Transverse colon (tissue), 4 donors: ENCODE measurements around the gene LRIT1. TPM values are rescaled to one million over a fixed set of nuclear protein-coding genes. Genes with fewer than 3 reads are reported as not detected.

Source experiments
- DNase-seq: peaks from one replicate; pipeline ENCODE4 v3.0.0-alpha.2; 2019
- H3K27ac ChIP-seq, 4 donors: fragments of 200-600 bp; sonication (generic); 2 replicates each; pipeline ENCODE4 v1.5.1; 2016 to 2018; ENCODE audit warnings: inconsistent platforms in 4 of 4
- H3K27me3 ChIP-seq: fragments of 200-600 bp; sonication (generic); 2 replicates; pipeline ENCODE4 v1.5.1; 2017; ENCODE audit warnings: inconsistent platforms
- H3K36me3 ChIP-seq, 4 donors: fragments of 200-600 bp; sonication (generic); 2 replicates each; pipeline ENCODE4 v1.5.1; 2017 to 2019; ENCODE audit warnings: inconsistent platforms in 4 of 4
- H3K4me1 ChIP-seq, 4 donors: fragments of 200-600 bp; sonication (generic); 2 replicates each; pipeline ENCODE4 v1.5.1; 2017 to 2020; ENCODE audit warnings: inconsistent platforms in 4 of 4
- H3K4me3 ChIP-seq, 4 donors: fragments of 200-600 bp; sonication (generic); 1 replicate in 1 of 4; 2 replicates in 3 of 4; pipeline versions ENCODE4 v1.5.1 to v1.6.1; 2017 to 2019; ENCODE audit warnings: inconsistent platforms in 4 of 4
- H3K9me3 ChIP-seq, 2 donors: fragments of 200-600 bp; sonication (generic); 2 replicates each; pipeline ENCODE4 v1.5.1; 2017 to 2019; ENCODE audit warnings: inconsistent platforms in 2 of 2
- CTCF ChIP-seq, 5 experiments: fragments of 200-600 bp in 3 of 5; fragments of 450-650 bp in 2 of 5; sonication (generic) in 3 of 5; IDR thresholded peaks; 1 replicate in 2 of 5; 2 replicates in 3 of 5; pipeline ENCODE4 v1.5.1; 2016 to 2017; ENCODE audit warnings: antibody characterized with exemption in 5 of 5, inconsistent platforms in 3 of 5, mild to moderate bottlenecking in 2 of 5, moderate library complexity in 1 of 5
- EP300 ChIP-seq: sonication (generic); formaldehyde crosslinking; IDR thresholded peaks from one replicate; pipeline ENCODE4 v1.6.1; 2017; ENCODE audit warnings: antibody characterized with exemption, low read depth
- POLR2A ChIP-seq: fragments of 450-650 bp; IDR thresholded peaks from one replicate; pipeline ENCODE4 v1.6.1; 2016; ENCODE audit warnings: antibody characterized with exemption, mild to moderate bottlenecking, moderate library complexity
- POLR2AphosphoS5 ChIP-seq, 3 donors: sonication (generic); formaldehyde crosslinking; IDR thresholded peaks; one replicate each; pipeline ENCODE4 v1.6.1; 2016; ENCODE audit warnings: antibody characterized with exemption in 3 of 3
- WGBS, 2 donors: methylation state at CpG; one replicate each; pipeline ENCODE4 v1.1.5; 2018; ENCODE audit warnings: low coverage in 1 of 2; 5-methylcytosine and 5-hydroxymethylcytosine counted together
- in situ Hi-C, 4 donors: fragments of 200-750 bp; cut with MboI; loops; one replicate each; pipeline versions ENCODE4 v1.15.0 to v1.15.1; 2017; ENCODE audit warnings: low sequenced_read_pairs in 3 of 4, low pct_ligation_motif_present in 1 of 4, low pct_unique_long_range_greater_than_20kb in 1 of 4
- intact Hi-C: fragments of 100-400 bp; cut with DNase I; formaldehyde crosslinking; loops from one replicate; pipeline ENCODE4 v1.15.1; 2023; ENCODE audit warnings: low total_unique reads
- total RNA-seq, 4 donors: library from RNA; depleted of rRNA; stranded (reverse); fragments of >200 nt; gene quantifications; one replicate each; pipeline ENCODE4 v1.1.0, GENCODE V29; 2016

LRIT1 gene
- total RNA-seq, 4 donors from 2014 or later: not detected

- H3K4me3 ChIP-seq: no peak overlapping the region
- in situ Hi-C loops: loop anchor here in 3 of 4 donors (5.0 to 10.0 kb wide), 3 partner anchors 265 to 270 kb away; no protein-coding TSS in a partner anchor
- H3K36me3 ChIP-seq: no peaks in the 10 kb centered on the region
- H3K4me1 ChIP-seq: peaks cover 0 to 5% (median 2%) of the 10 kb centered on the region in 4 donors
- 22% methylated on average over 5 to 7 of the region's 7 CpGs for WGBS, 2 donors
- DNase-seq: peak; percentile 74
- H3K27me3 ChIP-seq: peaks cover 3% of the 10 kb centered on the region
- intact Hi-C loops: loop anchor here (5.0 kb wide), 1 partner anchor 270 kb away; no protein-coding TSS in a partner anchor
- TF ChIP-seq POLR2A: no peak
- peak; percentile 40 to 63 (median 53) for TF ChIP-seq CTCF (IDR thresholded peaks at IDR 0.05)
- H3K9me3 ChIP-seq: no peaks in the 10 kb centered on the region
- H3K27ac ChIP-seq: no peak overlapping the region
Measured at GRCh38 chr10:84267503-84268126, 26.3 kb upstream of the LRIT1 start.

- Histone ChIP-seq H3K4me1 (peaks cover 0 to 1% (median 0%) of the 10 kb centered on the region in 4 donors), H3K27me3 (no peaks in the 10 kb centered on the region), H3K27ac (no peak overlapping the region), H3K9me3 (no peaks in the 10 kb centered on the region), H3K36me3 (no peaks in the 10 kb centered on the region), H3K4me3 (no peak overlapping the region)
- peak; percentile 15 for DNase-seq
- intact Hi-C loops: loop anchor here (1.0 to 5.0 kb wide), 2 partner anchors 106 to 272 kb away; no protein-coding TSS in a partner anchor
- 40% methylated on average over 4 of the region's 4 CpGs; no CpG with 5 or more reads in 1 of the 2 donors for WGBS, 2 donors
- in situ Hi-C loops: loop anchor here in 3 of 4 donors (5.0 to 10.0 kb wide), 3 partner anchors 267 to 272 kb away; no protein-coding TSS in a partner anchor
- no peak for TF ChIP-seq POLR2AphosphoS5 (IDR thresholded peaks at IDR 0.05)
- no peak for TF ChIP-seq POLR2A
- TF ChIP-seq EP300: no peak
- TF ChIP-seq CTCF (IDR thresholded peaks at IDR 0.05): no peak
Measured at GRCh38 chr10:84265418-84265817, 24.1 kb upstream of the LRIT1 start.

GRCh38 chr10:84264611-84265141 lies 23.3 kb upstream of the LRIT1 start:
- intact Hi-C loops (loop anchor here (1.0 to 5.0 kb wide), 2 partner anchors 107 to 273 kb away; no protein-coding TSS in a partner anchor), in situ Hi-C loops (loop anchor here (5.0 to 10.0 kb wide), 3 partner anchors 268 to 273 kb away; no protein-coding TSS in a partner anchor)
- peak; percentile 87 to 93 (median 91) for TF ChIP-seq CTCF (IDR thresholded peaks at IDR 0.05)
- no peak for TF ChIP-seq POLR2AphosphoS5 (IDR thresholded peaks at IDR 0.05)
- Histone ChIP-seq H3K9me3 (no peaks in the 10 kb centered on the region), H3K27ac (no peak overlapping the region), H3K4me1 (no peaks in the 10 kb centered on the region), H3K27me3 (no peaks in the 10 kb centered on the region), H3K36me3 (no peaks in the 10 kb centered on the region), H3K4me3 (no peak overlapping the region)
- 3 to 5% methylated on average over 5 to 11 of the region's 11 CpGs for WGBS, 2 donors
- peak; percentile 70 for DNase-seq

- Histone ChIP-seq H3K27ac (no peak overlapping the region), H3K36me3 (no peaks in the 10 kb centered on the region), H3K4me3 (no peak overlapping the region), H3K4me1 (no peaks in the 10 kb centered on the region), H3K9me3 (no peaks in the 10 kb centered on the region), H3K27me3 (no peaks in the 10 kb centered on the region)
- 76 to 100% methylated on average over 2 to 5 of the region's 5 CpGs for WGBS, 2 donors
- in situ Hi-C loops (loop anchor here in 2 of 4 donors (5.0 to 10.0 kb wide), 2 partner anchors 269 to 271 kb away; no protein-coding TSS in a partner anchor), intact Hi-C loops (no loop called here)
- DNase-seq: no peak
- TF ChIP-seq POLR2AphosphoS5 (IDR thresholded peaks at IDR 0.05) (no peak), CTCF (IDR thresholded peaks at IDR 0.05) (no peak), EP300 (no peak), POLR2A (no peak)
Measured at GRCh38 chr10:84263716-84264115, 22.4 kb upstream of the LRIT1 start.
